ENCODE measurements around the gene PIK3C3.
A peak's percentile ranks its signal among the peaks of the same experiment; 100 is the strongest.
"Not testable (repeated sequence)": the region's sequence is repeated elsewhere in the genome, so short reads cannot be mapped to it uniquely, and the experiment has no call there.

PIK3C3 gene

GRCh38 chr18:42028247-42028832 lies 73.3 kb downstream of the PIK3C3 start:
- no peak for DNase-seq (ENCODE audit: insufficient read length)
- no peak for TF ChIP-seq POLR2AphosphoS5 (IDR thresholded peaks at IDR 0.05; ENCODE audit: low read depth, low read length)
- TF ChIP-seq POLR2A (IDR thresholded peaks at IDR 0.05; ENCODE audit: low read depth, low read length): no peak
- TF ChIP-seq TAF1 (IDR thresholded peaks at IDR 0.05; ENCODE audit: borderline replicate concordance, low read depth, low read length): no peak
- FAIRE-seq: peak; percentile 82

- no peak for FAIRE-seq
- TF ChIP-seq TAF1 (IDR thresholded peaks at IDR 0.05; ENCODE audit: borderline replicate concordance, low read depth, low read length) (no peak), POLR2A (IDR thresholded peaks at IDR 0.05; ENCODE audit: low read depth, low read length) (no peak), POLR2AphosphoS5 (IDR thresholded peaks at IDR 0.05; ENCODE audit: low read depth, low read length) (no peak)
Measured at GRCh38 chr18:42029092-42029491, 74.1 kb downstream of the PIK3C3 start.

GRCh38 chr18:42030586-42031182 lies 75.7 kb downstream of the PIK3C3 start:
- no peak for TF ChIP-seq POLR2AphosphoS5 (IDR thresholded peaks at IDR 0.05; ENCODE audit: low read depth, low read length)
- no peak for TF ChIP-seq TAF1 (IDR thresholded peaks at IDR 0.05; ENCODE audit: borderline replicate concordance, low read depth, low read length)
- TF ChIP-seq POLR2A (IDR thresholded peaks at IDR 0.05; ENCODE audit: low read depth, low read length): no peak
- no peak for FAIRE-seq
- DNase-seq (ENCODE audit: insufficient read length): no peak

More at GRCh38 chr18:42029092-42029491, 74.1 kb downstream of the PIK3C3 start:
- no peak for DNase-seq (ENCODE audit: insufficient read length)

- DNase-seq (ENCODE audit: insufficient read length): no peak
- no peak for FAIRE-seq
- TF ChIP-seq POLR2A (IDR thresholded peaks at IDR 0.05; ENCODE audit: low read depth, low read length): no peak
- TF ChIP-seq POLR2AphosphoS5 (IDR thresholded peaks at IDR 0.05; ENCODE audit: low read depth, low read length): no peak
- no peak for TF ChIP-seq TAF1 (IDR thresholded peaks at IDR 0.05; ENCODE audit: borderline replicate concordance, low read depth, low read length)
Measured at GRCh38 chr18:42032447-42032846, 77.4 kb downstream of the PIK3C3 start.

- FAIRE-seq (no peak), DNase-seq (ENCODE audit: insufficient read length) (no peak)
- TF ChIP-seq POLR2AphosphoS5 (IDR thresholded peaks at IDR 0.05; ENCODE audit: low read depth, low read length): no peak
Measured at GRCh38 chr18:42033137-42033810, 78.2 kb downstream of the PIK3C3 start.

GRCh38 chr18:42038936-42039335 lies 83.9 kb downstream of the PIK3C3 start:
- FAIRE-seq (no peak), DNase-seq (ENCODE audit: insufficient read length) (no peak)
- no peak for TF ChIP-seq POLR2A (IDR thresholded peaks at IDR 0.05; ENCODE audit: low read depth, low read length)
- no peak for TF ChIP-seq TAF1 (IDR thresholded peaks at IDR 0.05; ENCODE audit: borderline replicate concordance, low read depth, low read length)
- TF ChIP-seq POLR2AphosphoS5 (IDR thresholded peaks at IDR 0.05; ENCODE audit: low read depth, low read length): no peak

- DNase-seq (ENCODE audit: insufficient read length): no peak
- TF ChIP-seq POLR2AphosphoS5 (IDR thresholded peaks at IDR 0.05; ENCODE audit: low read depth, low read length): no peak
- TF ChIP-seq POLR2A (IDR thresholded peaks at IDR 0.05; ENCODE audit: low read depth, low read length): no peak
- TF ChIP-seq TAF1 (IDR thresholded peaks at IDR 0.05; ENCODE audit: borderline replicate concordance, low read depth, low read length): no peak
- FAIRE-seq: no peak
Measured at GRCh38 chr18:42039396-42039795, 84.4 kb downstream of the PIK3C3 start.

GRCh38 chr18:42041793-42042192 lies 86.8 kb downstream of the PIK3C3 start:
- FAIRE-seq (no peak), DNase-seq (ENCODE audit: insufficient read length) (no peak)
- TF ChIP-seq TAF1 (IDR thresholded peaks at IDR 0.05; ENCODE audit: borderline replicate concordance, low read depth, low read length): no peak
- no peak for TF ChIP-seq POLR2A (IDR thresholded peaks at IDR 0.05; ENCODE audit: low read depth, low read length)
- TF ChIP-seq POLR2AphosphoS5 (IDR thresholded peaks at IDR 0.05; ENCODE audit: low read depth, low read length): no peak

- no peak for TF ChIP-seq POLR2A (IDR thresholded peaks at IDR 0.05; ENCODE audit: low read depth, low read length)
- TF ChIP-seq TAF1 (IDR thresholded peaks at IDR 0.05; ENCODE audit: borderline replicate concordance, low read depth, low read length): no peak
- no peak for TF ChIP-seq POLR2AphosphoS5 (IDR thresholded peaks at IDR 0.05; ENCODE audit: low read depth, low read length)
- no peak for DNase-seq (ENCODE audit: insufficient read length)
- no peak for FAIRE-seq
Measured at GRCh38 chr18:42045346-42045745, 90.3 kb downstream of the PIK3C3 start.

- TF ChIP-seq POLR2AphosphoS5 (IDR thresholded peaks at IDR 0.05; ENCODE audit: low read depth, low read length) (no peak), TAF1 (IDR thresholded peaks at IDR 0.05; ENCODE audit: borderline replicate concordance, low read depth, low read length) (no peak), POLR2A (IDR thresholded peaks at IDR 0.05; ENCODE audit: low read depth, low read length) (no peak)
- FAIRE-seq (no peak), DNase-seq (ENCODE audit: insufficient read length) (no peak)
Measured at GRCh38 chr18:42047721-42048120, 92.7 kb downstream of the PIK3C3 start.

GRCh38 chr18:42048158-42048557 lies 93.1 kb downstream of the PIK3C3 start:
- FAIRE-seq (no peak), DNase-seq (ENCODE audit: insufficient read length) (no peak)
- TF ChIP-seq POLR2AphosphoS5 (IDR thresholded peaks at IDR 0.05; ENCODE audit: low read depth, low read length): no peak

- not testable (repeated sequence) for DNase-seq (ENCODE audit: insufficient read length); FAIRE-seq
Measured at GRCh38 chr18:42049536-42049935, 94.5 kb downstream of the PIK3C3 start.

Data from GM12892 (cell line).